IgD-negative memory B cell (primary cell): ENCODE data around the gene TEX29. TPM values are rescaled to one million over a fixed set of nuclear protein-coding genes. Genes with fewer than 3 reads are reported as not detected.

Experiments
- H3K27ac Mint-ChIP-seq, 3 donors: one replicate each; pipeline ENCODE4 v1.8.0; 2020 to 2022; ENCODE audit warnings: mild to moderate bottlenecking in 3 of 3, mixed read lengths in 3 of 3, moderate library complexity in 1 of 3
- H3K27me3 Mint-ChIP-seq: one replicate; pipeline ENCODE4 v1.8.0; 2021; ENCODE audit warnings: mixed read lengths
- H3K36me3 Mint-ChIP-seq: one replicate; pipeline ENCODE4 v1.8.0; 2020; ENCODE audit warnings: mild to moderate bottlenecking, mixed read lengths
- H3K4me1 Mint-ChIP-seq, 3 donors: one replicate each; pipeline ENCODE4 v1.8.0; 2020 to 2022; ENCODE audit warnings: mixed read lengths in 3 of 3, mild to moderate bottlenecking in 1 of 3
- H3K4me3 Mint-ChIP-seq, 4 donors: one replicate each; pipeline ENCODE4 v1.8.0; 2020 to 2022; ENCODE audit warnings: mild to moderate bottlenecking in 4 of 4, mixed read lengths in 4 of 4, moderate library complexity in 3 of 4
- H3K9me3 Mint-ChIP-seq, 3 donors: one replicate each; pipeline ENCODE4 v1.8.0; 2020 to 2021; ENCODE audit warnings: mixed read lengths in 3 of 3, mild to moderate bottlenecking in 1 of 3
- polyA plus RNA-seq: library from polyadenylated mRNA; unstranded; fragments of 300-500 nt; fragmentation: Illumina TruSeq; gene quantifications from one replicate; pipeline ENCODE4 v1.2.3, GENCODE V29; 2021

TEX29 gene
- polyA plus RNA-seq, 1 donor from 2014 or later = not detected

- Mint-ChIP-seq H3K36me3 (peaks cover 22% of the 10 kb centered on the region), H3K4me1 (no peaks in the 10 kb centered on the region), H3K9me3 (peaks cover 0 to 11% (median 4%) of the 10 kb centered on the region in 3 donors), H3K27me3 (no peaks in the 10 kb centered on the region), H3K27ac (peak overlapping the region in 1 of 3 donors; percentile 3), H3K4me3 (no peak overlapping the region)
These were observed 17.3 kb downstream of the TEX29 start for GRCh38 chr13:111337741-111338140.

GRCh38 chr13:111338841-111339240, 18.4 kb downstream of the TEX29 start:
- peaks cover 25% of the 10 kb centered on the region for H3K36me3 Mint-ChIP-seq
- H3K27ac Mint-ChIP-seq = no peak overlapping the region
- peak overlapping the region in 1 of 4 donors; percentile 66 for H3K4me3 Mint-ChIP-seq
- H3K27me3 Mint-ChIP-seq = no peaks in the 10 kb centered on the region
- peaks cover 0 to 5% (median 0%) of the 10 kb centered on the region in 3 donors for H3K4me1 Mint-ChIP-seq
- peaks cover 0 to 4% (median 2%) of the 10 kb centered on the region in 3 donors for H3K9me3 Mint-ChIP-seq

GRCh38 chr13:111339366-111340143, 19.1 kb downstream of the TEX29 start:
- peaks cover 25% of the 10 kb centered on the region for H3K36me3 Mint-ChIP-seq
- H3K27me3 Mint-ChIP-seq = no peaks in the 10 kb centered on the region
- peaks cover 0 to 5% (median 0%) of the 10 kb centered on the region in 3 donors for H3K4me1 Mint-ChIP-seq
- H3K4me3 Mint-ChIP-seq = peak overlapping the region in 1 of 4 donors; percentile 66
- H3K9me3 Mint-ChIP-seq = peaks cover 0 to 2% (median 0%) of the 10 kb centered on the region in 3 donors
- no peak overlapping the region for H3K27ac Mint-ChIP-seq

GRCh38 chr13:111341886-111342285, 21.4 kb downstream of the TEX29 start:
- H3K4me1 Mint-ChIP-seq = peaks cover 0 to 5% (median 0%) of the 10 kb centered on the region in 3 donors
- H3K27ac Mint-ChIP-seq = no peak overlapping the region

GRCh38 chr13:111342721-111343120, 22.3 kb downstream of the TEX29 start:
- H3K27me3 Mint-ChIP-seq = no peaks in the 10 kb centered on the region
- no peak overlapping the region for H3K27ac Mint-ChIP-seq
- H3K36me3 Mint-ChIP-seq = peaks cover 10% of the 10 kb centered on the region
- H3K9me3 Mint-ChIP-seq = peaks cover 0 to 3% (median 0%) of the 10 kb centered on the region in 3 donors
- no peak overlapping the region for H3K4me3 Mint-ChIP-seq
- H3K4me1 Mint-ChIP-seq = peaks cover 0 to 5% (median 0%) of the 10 kb centered on the region in 3 donors

More at GRCh38 chr13:111341886-111342285, 21.4 kb downstream of the TEX29 start:
- peaks cover 0 to 3% (median 0%) of the 10 kb centered on the region in 3 donors for H3K9me3 Mint-ChIP-seq
- H3K27me3 Mint-ChIP-seq = no peaks in the 10 kb centered on the region
- H3K36me3 Mint-ChIP-seq = peaks cover 12% of the 10 kb centered on the region
- no peak overlapping the region for H3K4me3 Mint-ChIP-seq

- H3K9me3 Mint-ChIP-seq = peaks cover 0 to 3% (median 0%) of the 10 kb centered on the region in 3 donors
- peaks cover 7% of the 10 kb centered on the region for H3K36me3 Mint-ChIP-seq
- no peak overlapping the region for H3K27ac Mint-ChIP-seq
- H3K4me3 Mint-ChIP-seq = peak overlapping the region in 1 of 4 donors; percentile 20
- H3K27me3 Mint-ChIP-seq = no peaks in the 10 kb centered on the region
- H3K4me1 Mint-ChIP-seq = peaks cover 0 to 5% (median 0%) of the 10 kb centered on the region in 3 donors
These were observed 22.9 kb downstream of the TEX29 start for GRCh38 chr13:111343186-111343805.

- Mint-ChIP-seq H3K27me3 (no peaks in the 10 kb centered on the region), H3K9me3 (peaks cover 0 to 2% (median 1%) of the 10 kb centered on the region in 3 donors), H3K4me3 (no peak overlapping the region), H3K27ac (no peak overlapping the region), H3K36me3 (peaks cover 7% of the 10 kb centered on the region), H3K4me1 (peaks cover 0 to 5% (median 0%) of the 10 kb centered on the region in 3 donors)
These were observed 24.2 kb downstream of the TEX29 start for GRCh38 chr13:111344471-111345191.

GRCh38 chr13:111345682-111346081, 25.2 kb downstream of the TEX29 start:
- Mint-ChIP-seq H3K36me3 (peaks cover 9% of the 10 kb centered on the region), H3K4me1 (peaks cover 0 to 5% (median 0%) of the 10 kb centered on the region in 3 donors), H3K27me3 (no peaks in the 10 kb centered on the region), H3K27ac (no peak overlapping the region), H3K9me3 (peaks cover 0 to 3% (median 2%) of the 10 kb centered on the region in 3 donors), H3K4me3 (no peak overlapping the region)

GRCh38 chr13:111346101-111346680, 25.7 kb downstream of the TEX29 start:
- H3K4me1 Mint-ChIP-seq = peaks cover 0 to 5% (median 0%) of the 10 kb centered on the region in 3 donors
- H3K27me3 Mint-ChIP-seq = no peaks in the 10 kb centered on the region
- H3K4me3 Mint-ChIP-seq = no peak overlapping the region
- peaks cover 0 to 3% (median 2%) of the 10 kb centered on the region in 3 donors for H3K9me3 Mint-ChIP-seq
- peaks cover 9% of the 10 kb centered on the region for H3K36me3 Mint-ChIP-seq
- no peak overlapping the region for H3K27ac Mint-ChIP-seq

- peaks cover 9% of the 10 kb centered on the region for H3K36me3 Mint-ChIP-seq
- H3K9me3 Mint-ChIP-seq = peaks cover 2 to 6% (median 3%) of the 10 kb centered on the region in 3 donors
- peaks cover 0 to 5% (median 0%) of the 10 kb centered on the region in 3 donors for H3K4me1 Mint-ChIP-seq
- no peak overlapping the region for H3K27ac Mint-ChIP-seq
- no peaks in the 10 kb centered on the region for H3K27me3 Mint-ChIP-seq
- H3K4me3 Mint-ChIP-seq = no peak overlapping the region
These were observed 27.0 kb downstream of the TEX29 start for GRCh38 chr13:111347438-111347837.

GRCh38 chr13:111353508-111353907, 33.1 kb downstream of the TEX29 start:
- Mint-ChIP-seq H3K27ac (no peak overlapping the region), H3K4me1 (no peaks in the 10 kb centered on the region), H3K36me3 (peaks cover 2% of the 10 kb centered on the region), H3K4me3 (no peak overlapping the region), H3K9me3 (peaks cover 4 to 7% (median 5%) of the 10 kb centered on the region in 3 donors), H3K27me3 (no peaks in the 10 kb centered on the region)

- H3K27me3 Mint-ChIP-seq = no peaks in the 10 kb centered on the region
- H3K27ac Mint-ChIP-seq = no peak overlapping the region
- H3K4me3 Mint-ChIP-seq = no peak overlapping the region
- peaks cover 2% of the 10 kb centered on the region for H3K36me3 Mint-ChIP-seq
- no peaks in the 10 kb centered on the region for H3K4me1 Mint-ChIP-seq
- peaks cover 4 to 5% (median 4%) of the 10 kb centered on the region in 3 donors for H3K9me3 Mint-ChIP-seq
These were observed 34.3 kb downstream of the TEX29 start for GRCh38 chr13:111354789-111355188.

GRCh38 chr13:111356795-111357194, 36.4 kb downstream of the TEX29 start:
- H3K36me3 Mint-ChIP-seq = no peaks in the 10 kb centered on the region
- H3K27ac Mint-ChIP-seq = no peak overlapping the region
- H3K27me3 Mint-ChIP-seq = no peaks in the 10 kb centered on the region
- H3K4me1 Mint-ChIP-seq = no peaks in the 10 kb centered on the region
- H3K9me3 Mint-ChIP-seq = peaks cover 3 to 4% (median 3%) of the 10 kb centered on the region in 3 donors
- H3K4me3 Mint-ChIP-seq = no peak overlapping the region

GRCh38 chr13:111359237-111359915, 38.9 kb downstream of the TEX29 start:
- Mint-ChIP-seq H3K36me3 (no peaks in the 10 kb centered on the region), H3K9me3 (peaks cover 0 to 2% (median 0%) of the 10 kb centered on the region in 3 donors), H3K4me3 (no peak overlapping the region), H3K4me1 (no peaks in the 10 kb centered on the region), H3K27ac (no peak overlapping the region), H3K27me3 (peaks cover 8% of the 10 kb centered on the region)
